Measurements from ENCODE around the gene TMEM168. TPM values are rescaled to one million over a fixed set of nuclear protein-coding genes. Genes with fewer than 3 reads are reported as not detected.

Gene TMEM168
- total RNA-seq, 2 donors from 2014 or later, result 19.6 to 19.7 TPM

DNA sequence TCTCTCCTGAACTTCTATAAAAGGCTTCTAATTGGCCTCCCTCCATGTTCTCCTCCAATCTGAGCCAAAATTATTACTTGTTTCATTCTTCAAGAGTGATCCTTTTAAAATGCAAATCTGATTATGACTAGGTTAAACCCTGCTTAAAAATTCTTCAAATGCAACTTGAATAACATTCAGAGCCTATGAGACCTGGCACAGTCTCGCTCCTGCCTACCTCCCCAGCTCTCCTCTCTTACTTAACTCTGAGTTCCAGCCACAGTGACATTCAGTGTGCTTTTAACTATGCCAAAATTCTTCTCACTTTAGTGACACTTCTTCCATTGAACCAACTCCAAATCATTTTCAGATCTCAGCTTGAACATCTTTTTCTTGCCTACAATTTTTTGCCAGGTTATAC, 68.8 kb downstream of the TMEM168 start:
- Mint-ChIP-seq H3K4me1 (no peaks in the 10 kb centered on the region), H3K9me3 (no peaks in the 10 kb centered on the region), H3K27ac (no peak overlapping the region), H3K27me3 (no peaks in the 10 kb centered on the region), H3K36me3 (ENCODE audit: low read depth) (no peaks in the 10 kb centered on the region), H3K4me3 (no peak overlapping the region)
- ATAC-seq (replicated peaks), result no peak

DNA sequence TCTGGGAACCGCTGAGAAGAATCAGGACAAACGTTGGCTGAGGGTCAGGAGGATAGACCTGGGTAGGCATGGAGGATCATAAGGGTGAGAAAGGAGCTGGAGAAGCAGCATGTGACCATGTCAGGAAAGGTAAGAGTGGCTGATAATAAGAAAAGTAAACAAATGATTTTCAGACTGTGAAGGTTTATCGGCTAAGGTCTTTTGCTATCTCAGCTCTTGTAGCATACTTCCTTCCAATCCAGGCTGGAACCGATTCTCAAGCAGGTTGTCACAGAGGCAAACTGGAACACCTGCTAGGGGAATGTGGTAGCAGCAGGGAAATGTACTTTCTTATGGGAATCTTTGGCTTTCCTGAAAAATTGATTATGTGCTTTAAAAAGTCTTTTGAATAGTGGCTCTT, 74.7 kb downstream of the TMEM168 start:
- ATAC-seq (replicated peaks), result no peak
- no peaks in the 10 kb centered on the region for H3K27me3 Mint-ChIP-seq
- no peak overlapping the region for H3K27ac Mint-ChIP-seq
- H3K4me3 Mint-ChIP-seq, result no peak overlapping the region
- no peaks in the 10 kb centered on the region for H3K36me3 Mint-ChIP-seq (ENCODE audit: low read depth)
- H3K4me1 Mint-ChIP-seq, result no peaks in the 10 kb centered on the region
- H3K9me3 Mint-ChIP-seq, result no peaks in the 10 kb centered on the region

DNA sequence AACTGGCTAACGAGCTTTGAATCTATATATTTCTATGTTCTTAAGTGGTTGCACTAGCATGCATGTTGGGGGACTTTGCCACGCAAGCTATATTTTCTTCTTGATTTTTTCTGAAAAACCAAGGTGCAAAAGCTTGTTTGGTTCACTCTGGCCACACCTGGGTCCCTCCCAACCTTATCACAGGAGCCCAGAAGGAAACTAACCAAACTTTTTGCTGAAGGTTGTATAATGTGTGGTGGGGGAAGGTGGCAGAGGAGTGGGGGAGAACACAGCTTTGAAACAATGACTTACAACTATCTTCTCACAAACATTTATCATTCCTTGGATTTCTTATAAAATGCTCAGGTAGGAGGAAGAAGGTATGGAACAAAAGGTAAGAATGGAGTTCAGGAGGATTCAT, 75.3 kb downstream of the TMEM168 start:
- Mint-ChIP-seq H3K4me3 (no peak overlapping the region), H3K9me3 (no peaks in the 10 kb centered on the region), H3K36me3 (ENCODE audit: low read depth) (no peaks in the 10 kb centered on the region), H3K27me3 (no peaks in the 10 kb centered on the region), H3K4me1 (no peaks in the 10 kb centered on the region), H3K27ac (no peak overlapping the region)
- ATAC-seq (replicated peaks), result no peak

All from activated T-helper 17 cell treated with anti-CD3 and anti-CD28 coated beads, Interleukin-2, amount 50 U/mL, for 72 hours (primary cell).